ENCODE results near the gene LRSAM1. TPM values are rescaled to one million over a fixed set of nuclear protein-coding genes. Genes with fewer than 3 reads are reported as not detected.

The LRSAM1 gene
- total RNA-seq, 1 experiment from 2014 or later, result 13.0 TPM

GRCh38 chr9:127516835-127517607 lies 65.7 kb downstream of the LRSAM1 start:
- DNase-seq (ENCODE audit: low read depth), result no peak

- no peak for DNase-seq (ENCODE audit: low read depth)
These were observed 66.3 kb downstream of the LRSAM1 start for GRCh38 chr9:127517620-127518019.

- no peak for DNase-seq (ENCODE audit: low read depth)
These were observed 67.0 kb downstream of the LRSAM1 start for GRCh38 chr9:127518091-127518856.

GRCh38 chr9:127519301-127520166 lies 68.2 kb downstream of the LRSAM1 start:
- DNase-seq (ENCODE audit: low read depth), result peak; percentile 100

GRCh38 chr9:127520941-127521918 lies 69.9 kb downstream of the LRSAM1 start:
- DNase-seq (ENCODE audit: low read depth), result peak; percentile 94

- peak; percentile 73 for DNase-seq (ENCODE audit: low read depth)
These were observed 70.6 kb downstream of the LRSAM1 start for GRCh38 chr9:127521919-127522304.

GRCh38 chr9:127522727-127523126 lies 71.4 kb downstream of the LRSAM1 start:
- DNase-seq (ENCODE audit: low read depth), result peak; percentile 63

GRCh38 chr9:127523312-127523851 lies 72.1 kb downstream of the LRSAM1 start:
- DNase-seq (ENCODE audit: low read depth), result peak; percentile 77

GRCh38 chr9:127524373-127524772 lies 73.1 kb downstream of the LRSAM1 start:
- DNase-seq (ENCODE audit: low read depth), result no peak

GRCh38 chr9:127525401-127526188 lies 74.3 kb downstream of the LRSAM1 start:
- peak; percentile 62 for DNase-seq (ENCODE audit: low read depth)

GRCh38 chr9:127526655-127527559 lies 75.6 kb downstream of the LRSAM1 start:
- no peak for DNase-seq (ENCODE audit: low read depth)

- no peak for DNase-seq (ENCODE audit: low read depth)
These were observed 76.4 kb downstream of the LRSAM1 start for GRCh38 chr9:127527560-127528268.

- no peak for DNase-seq (ENCODE audit: low read depth)
These were observed 77.3 kb downstream of the LRSAM1 start for GRCh38 chr9:127528422-127529251.

GRCh38 chr9:127529671-127530070 lies 78.4 kb downstream of the LRSAM1 start:
- DNase-seq (ENCODE audit: low read depth), result no peak

- DNase-seq (ENCODE audit: low read depth), result no peak
These were observed 79.1 kb downstream of the LRSAM1 start for GRCh38 chr9:127530206-127530941.

- DNase-seq (ENCODE audit: low read depth), result no peak
These were observed 80.4 kb downstream of the LRSAM1 start for GRCh38 chr9:127531676-127532075.

Data from HT1080 (cell line).